IMR-90 (cell line): ENCODE results near the gene OR6F1. TPM values are rescaled to one million over a fixed set of nuclear protein-coding genes. Genes with fewer than 3 reads are reported as not detected.
A peak's percentile ranks its signal among the peaks of the same experiment; 100 is the strongest.
"Not testable (repeated sequence)": the region's sequence is repeated elsewhere in the genome, so short reads cannot be mapped to it uniquely, and the experiment has no call there.

Experiments
- ATAC-seq: fragments of 200-7000 bp; cut with Tn5 transposase; 2 replicates; pipeline ENCODE4 v1.9.1; 2020; ENCODE audit warnings: low read depth, mild to moderate bottlenecking, moderate library complexity
- BruUV-seq: library from RNA; stranded (reverse); fragments of 400-500 nt; replicated peaks from 2 replicates; lab custom pipeline; 2021; lab: Mats Ljungman, UMichigan
- CTCF ChIA-PET: fragments of 300-600 bp; formaldehyde crosslinking; extraction: SDS; loops from one replicate; lab custom pipeline; 2021; ENCODE audit warnings: antibody characterized with exemption; lab: Yijun Ruan, JAX
- POLR2A ChIA-PET: fragments of 300-600 bp; sonication (Branson Sonifier 250); formaldehyde crosslinking; loops from one replicate; lab custom pipeline; 2022; ENCODE audit warnings: antibody characterized with exemption; ENCODE audit not compliant: unreplicated experiment; lab: Charles Lee
- DNase-seq: peaks from one replicate; pipeline ENCODE4 v3.0.0; 2013
- H2AFZ ChIP-seq: replicated peaks from 2 replicates; pipeline ENCODE3; 2013; ENCODE audit warnings: low read length, mild to moderate bottlenecking; ENCODE audit not compliant: poor library complexity
- H2AK5ac ChIP-seq: 2 replicates; pipeline ENCODE4 v1.6.1; 2013; ENCODE audit warnings: low read depth, low read length, inconsistent platforms
- H2AK9ac ChIP-seq: replicated peaks from 2 replicates; pipeline ENCODE3; 2013; ENCODE audit warnings: mild to moderate bottlenecking, low read depth, low read length, moderate library complexity; ENCODE audit not compliant: poor library complexity
- H2BK120ac ChIP-seq: 2 replicates; pipeline ENCODE4 v1.6.1; 2013; ENCODE audit warnings: low read depth, low read length, inconsistent platforms
- H2BK15ac ChIP-seq: 3 replicates; pipeline ENCODE4 v1.6.1; 2013; ENCODE audit warnings: low read depth, low read length, inconsistent platforms
- H2BK20ac ChIP-seq: 2 replicates; pipeline ENCODE4 v1.6.1; 2013; ENCODE audit warnings: low read depth, mild to moderate bottlenecking, inconsistent platforms, low read length, moderate library complexity
- H2BK5ac ChIP-seq: 2 replicates; pipeline ENCODE4 v1.6.1; 2013; ENCODE audit warnings: mild to moderate bottlenecking, low read depth, low read length, inconsistent platforms; ENCODE audit not compliant: poor library complexity, severe bottlenecking
- H3K14ac ChIP-seq: replicated peaks from 2 replicates; pipeline ENCODE4 v1.6.1; 2013; ENCODE audit warnings: low read depth, low read length, inconsistent platforms
- H3K18ac ChIP-seq: 2 replicates; pipeline ENCODE4 v1.6.1; 2013; ENCODE audit warnings: low read depth, low read length, control low read depth
- H3K23ac ChIP-seq: 2 replicates; pipeline ENCODE4 v1.6.1; 2013; ENCODE audit warnings: low read depth, low read length, inconsistent platforms
- H3K27ac ChIP-seq: 2 replicates; pipeline ENCODE4 v1.5.1; 2013; ENCODE audit warnings: mild to moderate bottlenecking, control low read depth, low read length; ENCODE audit not compliant: insufficient read depth
- H3K27me3 ChIP-seq: 2 replicates; pipeline ENCODE4 v1.6.1; 2013; ENCODE audit warnings: low read length; ENCODE audit not compliant: control insufficient read depth, insufficient read depth
- H3K36me3 ChIP-seq: 2 replicates; pipeline ENCODE4 v1.6.1; 2013; ENCODE audit warnings: low read length, mixed read lengths; ENCODE audit not compliant: control insufficient read depth, insufficient read depth
- H3K4ac ChIP-seq: 2 replicates; pipeline ENCODE4 v1.6.1; 2013; ENCODE audit warnings: low read depth, low read length, inconsistent platforms
- H3K4me1 ChIP-seq: 2 replicates; pipeline ENCODE4 v1.6.1; 2013; ENCODE audit warnings: low read length, mixed read lengths; ENCODE audit not compliant: control insufficient read depth, insufficient read depth
- H3K4me2 ChIP-seq: 2 replicates; pipeline ENCODE4 v1.6.1; 2013; ENCODE audit warnings: low read depth, mild to moderate bottlenecking, control low read depth, low read length, moderate library complexity
- H3K4me3 ChIP-seq: 2 replicates; pipeline ENCODE4 v1.5.1; 2013; ENCODE audit warnings: low read depth, mild to moderate bottlenecking, control low read depth, low read length, moderate library complexity; ENCODE audit not compliant: insufficient read depth
- H3K56ac ChIP-seq: 2 replicates; pipeline ENCODE4 v1.6.1; 2013; ENCODE audit warnings: low read length, inconsistent platforms; ENCODE audit not compliant: insufficient read depth; ENCODE audit errors: extremely low read depth
- H3K79me1 ChIP-seq, 2 experiments: 2 replicates each; pipeline ENCODE4 v1.6.1; 2013; ENCODE audit warnings: low read length in 2 of 2, inconsistent platforms in 1 of 2, low read depth in 1 of 2
- H3K9ac ChIP-seq: 2 replicates; pipeline ENCODE4 v1.6.1; 2013; ENCODE audit warnings: low read depth, low read length, control low read depth
- H3K9me1 ChIP-seq: 2 replicates; pipeline ENCODE4 v1.6.1; 2013; ENCODE audit warnings: low read length, inconsistent platforms; ENCODE audit not compliant: insufficient read depth
- H3K9me3 ChIP-seq: 2 replicates; pipeline ENCODE4 v1.6.1; 2013; ENCODE audit warnings: low read length; ENCODE audit not compliant: control insufficient read depth, insufficient read depth
- H4K20me1 ChIP-seq: 2 replicates; pipeline ENCODE4 v1.6.1; 2013; ENCODE audit warnings: low read length, inconsistent platforms; ENCODE audit not compliant: insufficient read depth
- H4K5ac ChIP-seq: 2 replicates; pipeline ENCODE4 v1.6.1; 2013; ENCODE audit warnings: mild to moderate bottlenecking, low read depth, low read length, control low read depth
- H4K8ac ChIP-seq, 2 experiments: 2 replicates each; pipeline ENCODE4 v1.6.1; 2013; ENCODE audit warnings: low read depth in 2 of 2, low read length in 2 of 2, control low read depth in 1 of 2, inconsistent platforms in 1 of 2
- H4K91ac ChIP-seq: 2 replicates; pipeline ENCODE4 v1.6.1; 2013; ENCODE audit warnings: low read depth, low read length, inconsistent platforms; ENCODE audit not compliant: insufficient read depth
- CEBPB ChIP-seq: IDR thresholded peaks from 2 replicates; pipeline ENCODE4 v1.6.1; 2012; ENCODE audit warnings: low read depth, low read length, improper control_type of control experiment
- FOS ChIP-seq: fragments of 150-350 bp; IDR thresholded peaks from 2 replicates; pipeline ENCODE4 v1.6.1; 2016; ENCODE audit warnings: low read depth, low read length
- MAFK ChIP-seq: IDR thresholded peaks from 2 replicates; pipeline ENCODE4 v1.6.1; 2012; ENCODE audit warnings: low read depth, low read length, improper control_type of control experiment
- MAZ ChIP-seq: IDR thresholded peaks from 2 replicates; pipeline ENCODE4 v1.6.1; 2012; ENCODE audit warnings: low read depth, mild to moderate bottlenecking, low read length, improper control_type of control experiment, moderate library complexity, borderline replicate concordance
- NFE2L2 ChIP-seq: fragments of 150-350 bp; IDR thresholded peaks from 2 replicates; pipeline ENCODE4 v1.6.1; 2016; ENCODE audit warnings: low read depth, mild to moderate bottlenecking, low read length
- POLR2A ChIP-seq: IDR thresholded peaks from 2 replicates; pipeline ENCODE4 v1.6.1; 2012; ENCODE audit warnings: mild to moderate bottlenecking, low read depth, low read length
- RAD21 ChIP-seq: IDR thresholded peaks from 2 replicates; pipeline ENCODE4 v1.6.1; 2012; ENCODE audit warnings: low read length, improper control_type of control experiment
- WGBS, 2 experiments: methylation state at CpG; one replicate each; pipeline versions ENCODE4 v1.1.5 to v1.1.7; 2013; ENCODE audit warnings: missing lambda C conversion rate in 2 of 2; ENCODE audit not compliant: insufficient read length in 1 of 2; ENCODE audit errors: extremely low coverage in 2 of 2; 5-methylcytosine and 5-hydroxymethylcytosine counted together
- dilution Hi-C: fragments of 300-500 bp; cut with HindIII; formaldehyde crosslinking; loops from one replicate; pipeline ENCODE4 v1.14.3; 2018; ENCODE audit warnings: low sequenced_read_pairs; ENCODE audit not compliant: unreplicated experiment
- in situ Hi-C: fragments of 300-500 bp; cut with MboI; formaldehyde crosslinking; loops from 3 replicates; pipeline ENCODE4 v1.14.3; 2019; ENCODE audit warnings: low sequenced_read_pairs, inconsistent platforms, mixed read lengths
- intact Hi-C: fragments of 100-400 bp; cut with micrococcal nuclease; formaldehyde crosslinking; loops from 2 replicates; pipeline ENCODE4 v1.10.0; 2022
- polyA plus RNA-seq, 3 experiments: library from polyadenylated mRNA; depleted of rRNA; stranded (reverse); fragments of >200 nt; gene quantifications; 2 replicates each; pipeline ENCODE4 v1.2.3, GENCODE V29; 2012; ENCODE audit warnings: low replicate concordance in 1 of 3
- total RNA-seq: library from RNA; depleted of rRNA; stranded (reverse); fragments of >200 nt; gene quantifications from 2 replicates; pipeline ENCODE4 v1.2.3, GENCODE V29; 2012

The OR6F1 gene
- total and polyA plus RNA-seq, 2 of the 4 experiments (the other 2 are of a cell fraction): not detected

- Histone ChIP-seq H4K8ac (no peak overlapping the region; a peak in 1 of 4 replicates), H4K5ac (no peak overlapping the region)
- intact Hi-C loops: no loop called here
Measured at GRCh38 chr1:247746391-247746935, 30.0 kb upstream of the OR6F1 start.

GRCh38 chr1:247742215-247742760 is 25.8 kb upstream of the OR6F1 start:
- H2BK5ac ChIP-seq: peak overlapping the region; percentile 91
- CTCF ChIA-PET, H4K5ac ChIP-seq, BruUV-seq, H3K23ac ChIP-seq, H3K56ac ChIP-seq, H3K79me1 ChIP-seq, H2BK20ac ChIP-seq, POLR2A ChIA-PET, H3K4me3 ChIP-seq, H2BK15ac ChIP-seq, H3K14ac ChIP-seq, H3K9me1 ChIP-seq, H4K20me1 ChIP-seq, H2AFZ ChIP-seq, H3K9ac ChIP-seq, H4K8ac ChIP-seq, H3K4me1 ChIP-seq, H2BK120ac ChIP-seq, H3K4me2 ChIP-seq, dilution Hi-C loops, H2AK5ac ChIP-seq, in situ Hi-C loops, H3K18ac ChIP-seq, ATAC-seq, H3K4ac ChIP-seq, H3K36me3 ChIP-seq, H2AK9ac ChIP-seq, intact Hi-C loops, H4K91ac ChIP-seq, H3K27ac ChIP-seq, H3K27me3 ChIP-seq: not testable (repeated sequence)
- peak; percentile 65 for DNase-seq
- WGBS, 2 experiments: no CpG with 5 or more reads among the region's 3 CpGs
- H3K9me3 ChIP-seq: peaks cover 12% of the 10 kb centered on the region

More at GRCh38 chr1:247746391-247746935, 30.0 kb upstream of the OR6F1 start:
- no peak overlapping the region for H2BK120ac ChIP-seq
- H3K4me1 ChIP-seq: no peaks in the 10 kb centered on the region
- no peak overlapping the region for H2BK20ac ChIP-seq
- peak overlapping the region; percentile 34 for H2BK5ac ChIP-seq
- no peak overlapping the region for H2AK9ac ChIP-seq
- dilution Hi-C loops (no loop called here), in situ Hi-C loops (no loop called here)
- no peak overlapping the region for H4K91ac ChIP-seq
- H3K27me3 ChIP-seq: no peaks in the 10 kb centered on the region
- no TSS peak for BruUV-seq
- H3K36me3 ChIP-seq: no peaks in the 10 kb centered on the region
- no peak overlapping the region for H3K56ac ChIP-seq
- H3K18ac ChIP-seq: peak overlapping the region; percentile 8; the same call in 1 of the 2 replicates
- ATAC-seq (no peak), DNase-seq (peak; percentile 16)
- no peaks in the 10 kb centered on the region for H3K9me1 ChIP-seq
- no peak overlapping the region for H3K4me3 ChIP-seq
- no CpG with 5 or more reads among the region's 3 CpGs for WGBS, 2 experiments
- peaks cover 15% of the 10 kb centered on the region for H3K9me3 ChIP-seq
- H3K27ac ChIP-seq: no peak overlapping the region
- no peak overlapping the region for H2AK5ac ChIP-seq
- H3K9ac ChIP-seq: no peak overlapping the region
- no peak overlapping the region for H3K4ac ChIP-seq
- no peak overlapping the region for H3K4me2 ChIP-seq
- no peak overlapping the region for H2AFZ ChIP-seq
- ChIA-PET CTCF (no interaction called here), POLR2A (no interaction called here)
- no peak overlapping the region for H3K14ac ChIP-seq
- TF ChIP-seq MAZ (no peak), POLR2A (no peak), FOS (no peak), RAD21 (no peak), NFE2L2 (no peak), CEBPB (no peak), MAFK (no peak)
- H3K79me1 ChIP-seq: no peaks in the 10 kb centered on the region
- H4K20me1 ChIP-seq: no peaks in the 10 kb centered on the region
- no peak overlapping the region for H3K23ac ChIP-seq
- no peak overlapping the region for H2BK15ac ChIP-seq
